Right lobe of liver (tissue), 6 donors: Measurements from ENCODE around the gene EMX1. TPM values are rescaled to one million over a fixed set of nuclear protein-coding genes. Genes with fewer than 3 reads are reported as not detected.

Experiments
- ATAC-seq, 4 donors: fragments of 200-7000 bp; cut with Tn5 transposase; one replicate each; pipeline ENCODE4 v1.9.1; 2020; ENCODE audit warnings: mild to moderate bottlenecking in 4 of 4, moderate library complexity in 4 of 4
- DNase-seq, 3 donors: peaks; one replicate each; pipeline ENCODE4 v3.0.0-alpha.2; 2020
- H3K27ac ChIP-seq, 3 donors: fragments of 200-600 bp; one replicate each; pipeline ENCODE4 v1.8.0; 2022
- H3K27me3 ChIP-seq, 2 donors: fragments of 200-600 bp; one replicate each; pipeline ENCODE4 v1.8.0; 2022
- H3K36me3 ChIP-seq, 4 donors: fragments of 200-600 bp; sonication (generic) in 1 of 4; one replicate each; pipeline versions ENCODE4 v1.5.1 to v1.8.0; 2017 to 2022; ENCODE audit warnings: control low read depth in 1 of 4
- H3K4me1 ChIP-seq, 4 donors: fragments of 200-600 bp; sonication (generic) in 1 of 4; one replicate each; pipeline versions ENCODE4 v1.5.1 to v1.8.0; 2017 to 2022; ENCODE audit warnings: control low read depth in 1 of 4
- H3K4me3 ChIP-seq, 3 donors: fragments of 200-600 bp; one replicate each; pipeline ENCODE4 v1.8.0; 2022
- H3K9me3 ChIP-seq, 4 donors: fragments of 200-600 bp; sonication (generic) in 1 of 4; one replicate each; pipeline versions ENCODE4 v1.5.1 to v1.8.0; 2017 to 2022; ENCODE audit warnings: control low read depth in 1 of 4
- POLR2A ChIP-seq: fragments of 450-650 bp; IDR thresholded peaks from one replicate; pipeline ENCODE4 v1.6.1; 2017; ENCODE audit warnings: antibody characterized with exemption, mild to moderate bottlenecking
- WGBS: methylation state at CpG from one replicate; pipeline ENCODE4 v1.1.6; 2018; ENCODE audit warnings: low coverage, low lambda C conversion rate; ENCODE audit not compliant: insufficient coverage; ENCODE audit errors: missing lambda C conversion rate; 5-methylcytosine and 5-hydroxymethylcytosine counted together
- intact Hi-C, 2 donors: fragments of 100-400 bp; cut with DNase I; formaldehyde crosslinking; loops; one replicate each; pipeline versions ENCODE4 v1.11.2 to v1.14.1; 2022
- total RNA-seq, 6 experiments: library from RNA; depleted of rRNA in 2 of 6; stranded (reverse); fragments of >200 nt in 2 of 6; fragmentation: NEBNext Ultra II Directional in 3 of 6; extraction: Animal tissue kit (Norgen Biotek cat#: 25700) in 3 of 6; gene quantifications; one replicate each; pipeline versions ENCODE4 v1.1.0 to v1.2.4, GENCODE V29; 2016 to 2023
- TF ChIP-seq, protein P1 (sequence below), 4 donors: fragments of 200-600 bp in 3 of 4; fragments of 450-650 bp in 1 of 4; IDR thresholded peaks; one replicate each; pipeline versions ENCODE4 v1.5.1 to v1.8.0; 2016 to 2022; ENCODE audit warnings: antibody characterized with exemption in 4 of 4, mild to moderate bottlenecking in 2 of 4
- donor health status: DM: no; HTN: yes; CAD: no.
- donor health status: DM: no; HTN: no; CAD: no.
- donor health status: DM: no; HTN: no; CAD: no.
- donor health status: DM: no; HTN: yes; CAD: no.
- donor health status: DM: no; HTN: yes; CAD: no.

The EMX1 gene
- total RNA-seq, 6 experiments from 2014 or later = 0.25 to 0.49 (median 0.29) TPM; not detected in 3

GRCh38 chr2:72968286-72968685 lies 51.0 kb downstream of the EMX1 start:
- intact Hi-C loops = no loop called here
- H3K27me3 ChIP-seq = no peaks in the 10 kb centered on the region
- no peaks in the 10 kb centered on the region for H3K9me3 ChIP-seq
- H3K36me3 ChIP-seq = peaks cover 0 to 51% (median 7%) of the 10 kb centered on the region in 4 donors
- ATAC-seq = no peak
- no peak for DNase-seq
- TF ChIP-seq, protein P1, sequence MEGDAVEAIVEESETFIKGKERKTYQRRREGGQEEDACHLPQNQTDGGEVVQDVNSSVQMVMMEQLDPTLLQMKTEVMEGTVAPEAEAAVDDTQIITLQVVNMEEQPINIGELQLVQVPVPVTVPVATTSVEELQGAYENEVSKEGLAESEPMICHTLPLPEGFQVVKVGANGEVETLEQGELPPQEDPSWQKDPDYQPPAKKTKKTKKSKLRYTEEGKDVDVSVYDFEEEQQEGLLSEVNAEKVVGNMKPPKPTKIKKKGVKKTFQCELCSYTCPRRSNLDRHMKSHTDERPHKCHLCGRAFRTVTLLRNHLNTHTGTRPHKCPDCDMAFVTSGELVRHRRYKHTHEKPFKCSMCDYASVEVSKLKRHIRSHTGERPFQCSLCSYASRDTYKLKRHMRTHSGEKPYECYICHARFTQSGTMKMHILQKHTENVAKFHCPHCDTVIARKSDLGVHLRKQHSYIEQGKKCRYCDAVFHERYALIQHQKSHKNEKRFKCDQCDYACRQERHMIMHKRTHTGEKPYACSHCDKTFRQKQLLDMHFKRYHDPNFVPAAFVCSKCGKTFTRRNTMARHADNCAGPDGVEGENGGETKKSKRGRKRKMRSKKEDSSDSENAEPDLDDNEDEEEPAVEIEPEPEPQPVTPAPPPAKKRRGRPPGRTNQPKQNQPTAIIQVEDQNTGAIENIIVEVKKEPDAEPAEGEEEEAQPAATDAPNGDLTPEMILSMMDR (IDR thresholded peaks at IDR 0.05) = no peak
- TF ChIP-seq POLR2A = no peak
- H3K27ac ChIP-seq = no peak overlapping the region
- H3K4me1 ChIP-seq = no peaks in the 10 kb centered on the region
- H3K4me3 ChIP-seq = no peak overlapping the region
- WGBS = 96% methylated on average over 4 of the region's 8 CpGs

DNA sequence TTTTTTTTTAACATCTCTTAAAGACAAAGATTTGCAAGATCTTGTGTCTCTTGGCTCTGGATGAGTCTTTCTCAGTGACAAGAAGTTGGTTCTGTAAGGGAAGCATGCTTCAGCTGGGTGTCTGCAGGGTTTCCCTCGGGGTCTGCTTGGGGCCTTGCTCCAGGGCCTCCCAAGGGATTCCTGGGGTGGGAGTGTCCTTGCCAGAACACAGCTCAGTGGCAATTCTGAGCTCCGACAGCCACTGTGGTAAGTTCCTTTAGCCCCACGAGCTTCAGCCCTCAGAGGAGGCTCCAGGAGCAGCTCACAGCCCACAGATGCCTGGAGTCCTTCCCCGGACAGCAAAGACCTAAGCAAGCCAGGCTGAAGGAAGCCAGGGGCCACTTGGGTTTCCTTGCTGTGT lies 52.4 kb downstream of the EMX1 start:
- Histone ChIP-seq H3K27ac (no peak overlapping the region), H3K4me3 (no peak overlapping the region), H3K36me3 (peaks cover 0 to 46% (median 7%) of the 10 kb centered on the region in 4 donors), H3K4me1 (no peaks in the 10 kb centered on the region), H3K27me3 (no peaks in the 10 kb centered on the region), H3K9me3 (no peaks in the 10 kb centered on the region)
- intact Hi-C loops = no loop called here
- DNase-seq (no peak), ATAC-seq (no peak)
- no peak for TF ChIP-seq POLR2A
- TF ChIP-seq, protein P1 (IDR thresholded peaks at IDR 0.05) = no peak
- WGBS = 83% methylated on average over 1 of the region's 4 CpGs

- no peaks in the 10 kb centered on the region for H3K27me3 ChIP-seq
- no peaks in the 10 kb centered on the region for H3K9me3 ChIP-seq
- ATAC-seq (no peak), DNase-seq (no peak)
- WGBS = 83% methylated on average over 1 of the region's 7 CpGs
- peaks cover 0 to 44% (median 7%) of the 10 kb centered on the region in 4 donors for H3K36me3 ChIP-seq
- H3K4me3 ChIP-seq = no peak overlapping the region
- intact Hi-C loops = no loop called here
- no peak for TF ChIP-seq POLR2A
- TF ChIP-seq, protein P1 (IDR thresholded peaks at IDR 0.05) = no peak
- no peaks in the 10 kb centered on the region for H3K4me1 ChIP-seq
- H3K27ac ChIP-seq = no peak overlapping the region
Measured at GRCh38 chr2:72971036-72971435, 53.7 kb downstream of the EMX1 start.

DNA sequence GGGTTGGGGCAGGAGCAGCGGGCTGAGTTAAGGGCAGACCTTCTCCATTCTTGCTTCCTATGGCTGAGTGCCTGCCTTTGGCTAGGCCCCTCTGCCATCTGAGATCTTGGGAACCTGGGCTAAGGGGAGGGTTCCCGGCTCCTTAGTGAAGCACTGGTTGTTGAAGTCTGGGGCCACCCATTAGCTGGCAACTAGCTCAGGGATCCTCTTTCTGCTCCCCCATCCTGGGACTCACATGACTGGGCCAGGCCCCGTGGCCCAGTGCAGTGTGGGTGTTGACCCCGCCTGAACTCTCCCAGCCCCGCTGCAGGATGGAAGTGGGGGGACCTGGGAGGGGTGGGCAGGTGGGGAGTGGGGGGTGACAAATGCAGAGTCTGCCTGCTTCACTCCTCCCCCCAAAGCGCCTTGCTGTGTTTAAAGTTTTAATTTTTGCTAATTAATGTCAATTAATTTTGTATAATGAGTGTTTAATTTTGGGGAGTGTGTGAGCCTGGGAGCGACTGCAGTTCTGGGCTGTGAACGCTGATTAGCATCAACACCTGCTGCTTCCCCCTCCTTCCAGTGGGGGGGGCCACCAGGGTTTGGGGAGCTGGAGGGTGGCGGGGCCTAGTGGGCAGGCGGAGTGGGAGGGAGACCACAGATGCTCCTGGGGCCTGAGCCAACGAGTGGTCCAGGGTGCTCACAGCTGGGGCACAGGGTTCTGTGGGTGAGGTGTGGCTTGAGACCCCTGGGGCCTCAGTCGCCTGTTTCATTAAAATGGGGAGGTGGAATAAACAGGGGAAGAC lies 55.2 kb downstream of the EMX1 start:
- peaks cover 0 to 31% (median 3%) of the 10 kb centered on the region in 4 donors for H3K36me3 ChIP-seq
- no peak for ATAC-seq
- DNase-seq = no peak
- no peaks in the 10 kb centered on the region for H3K9me3 ChIP-seq
- no peaks in the 10 kb centered on the region for H3K27me3 ChIP-seq
- 94% methylated on average over 6 of the region's 12 CpGs for WGBS
- H3K4me3 ChIP-seq = no peak overlapping the region
- no peaks in the 10 kb centered on the region for H3K4me1 ChIP-seq
- no peak for TF ChIP-seq POLR2A
- TF ChIP-seq, protein P1 (IDR thresholded peaks at IDR 0.05) = no peak
- H3K27ac ChIP-seq = no peak overlapping the region
- intact Hi-C loops = no loop called here
